Measurements from ENCODE around the gene UBE2O. TPM values are rescaled to one million over a fixed set of nuclear protein-coding genes. Genes with fewer than 3 reads are reported as not detected.
"Not testable (repeated sequence)": the region's sequence is repeated elsewhere in the genome, so short reads cannot be mapped to it uniquely, and the experiment has no call there.

The UBE2O gene
- total RNA-seq, 1 donor from 2014 or later: 35.9 TPM

- intact Hi-C loops (cut with DNase I); DNase-seq; ATAC-seq (ENCODE audit: poor library complexity): not testable (repeated sequence)
Measured at GRCh38 chr17:76346936-76347335, 106.0 kb downstream of the UBE2O start.

- ATAC-seq (ENCODE audit: poor library complexity): no peak
- intact Hi-C loops (cut with DNase I): no loop called here
- no peak for DNase-seq
Measured at GRCh38 chr17:76345377-76345974, 107.5 kb downstream of the UBE2O start.

GRCh38 chr17:76343106-76343505 is 109.8 kb downstream of the UBE2O start:
- intact Hi-C loops (cut with DNase I): no loop called here

GRCh38 chr17:76341301-76341700 is 111.7 kb downstream of the UBE2O start:
- intact Hi-C loops (cut with DNase I): no loop called here
- DNase-seq (no peak), ATAC-seq (ENCODE audit: poor library complexity) (no peak)

More at GRCh38 chr17:76343106-76343505, 109.8 kb downstream of the UBE2O start:
- DNase-seq (no peak), ATAC-seq (ENCODE audit: poor library complexity) (no peak)

Other genes starting within 250 kb of the UBE2O start
- 18.5 TPM for gene RNF157, start 212.7 kb downstream of the UBE2O start, total RNA-seq
- 28.1 TPM for gene UBALD2, start 187.8 kb downstream of the UBE2O start, total RNA-seq
- 2.6 TPM for gene QRICH2, start 144.9 kb downstream of the UBE2O start, total RNA-seq
- 31.9 TPM for gene PRPSAP1, start 99.2 kb downstream of the UBE2O start, total RNA-seq
- gene SPHK1, start 68.5 kb downstream of the UBE2O start, total RNA-seq: 2.0 TPM
- gene AANAT, start 14.5 kb upstream of the UBE2O start, total RNA-seq: not detected
- 15.4 TPM for gene RHBDF2, start 48.3 kb upstream of the UBE2O start, total RNA-seq
- gene CYGB, start 84.6 kb upstream of the UBE2O start, total RNA-seq: 34.2 TPM
- 4.0 TPM for gene PRCD, start 86.9 kb upstream of the UBE2O start, total RNA-seq
- 6.1 TPM for gene ST6GALNAC2, start 132.7 kb upstream of the UBE2O start, total RNA-seq
- gene ST6GALNAC1, start 190.6 kb upstream of the UBE2O start, total RNA-seq: 2.8 TPM

All from Right ventricle myocardium superior (tissue), 1 donor.